ENCODE results near the gene MRPL22.
"Not testable (repeated sequence)": the region's sequence is repeated elsewhere in the genome, so short reads cannot be mapped to it uniquely, and the experiment has no call there.

Gene MRPL22

DNA sequence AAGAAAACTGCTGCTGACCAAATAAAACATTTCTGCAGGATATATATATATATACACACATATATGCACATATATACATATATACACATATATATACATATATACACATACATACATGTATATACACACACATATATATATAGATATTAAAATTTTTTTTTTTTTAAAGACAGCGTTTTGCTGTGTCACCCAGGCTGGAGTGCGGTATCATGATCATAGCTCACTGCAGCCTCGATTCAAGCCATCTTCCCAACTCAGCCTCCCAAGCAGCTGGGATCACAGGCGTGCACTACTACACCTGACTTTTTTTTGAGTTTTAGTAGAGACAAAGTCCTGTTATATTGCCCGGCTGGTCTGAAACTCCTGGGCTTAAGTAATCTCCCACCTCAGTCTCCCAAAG lies 2.7 kb downstream of the MRPL22 start:
- no peak for ATAC-seq

DNA sequence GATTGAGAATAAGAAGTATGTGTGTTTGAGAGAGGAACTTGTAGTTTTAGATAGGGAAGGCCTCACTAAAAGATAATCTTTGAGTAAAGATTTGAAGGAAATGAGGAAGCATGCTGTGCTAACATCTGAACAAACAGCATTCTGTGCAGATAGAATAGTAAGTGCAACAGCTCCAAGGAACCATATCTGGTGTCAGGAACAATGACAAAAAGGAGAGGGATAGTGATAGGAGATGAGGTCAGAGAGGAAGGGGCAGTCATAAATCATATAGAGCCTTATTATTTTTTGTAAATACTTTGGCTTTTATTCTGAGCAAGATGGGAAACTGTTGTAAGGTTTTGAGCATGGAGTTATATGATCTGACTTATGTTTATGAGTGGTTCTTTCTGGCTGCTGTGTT lies 3.8 kb downstream of the MRPL22 start:
- no peak for ATAC-seq

DNA sequence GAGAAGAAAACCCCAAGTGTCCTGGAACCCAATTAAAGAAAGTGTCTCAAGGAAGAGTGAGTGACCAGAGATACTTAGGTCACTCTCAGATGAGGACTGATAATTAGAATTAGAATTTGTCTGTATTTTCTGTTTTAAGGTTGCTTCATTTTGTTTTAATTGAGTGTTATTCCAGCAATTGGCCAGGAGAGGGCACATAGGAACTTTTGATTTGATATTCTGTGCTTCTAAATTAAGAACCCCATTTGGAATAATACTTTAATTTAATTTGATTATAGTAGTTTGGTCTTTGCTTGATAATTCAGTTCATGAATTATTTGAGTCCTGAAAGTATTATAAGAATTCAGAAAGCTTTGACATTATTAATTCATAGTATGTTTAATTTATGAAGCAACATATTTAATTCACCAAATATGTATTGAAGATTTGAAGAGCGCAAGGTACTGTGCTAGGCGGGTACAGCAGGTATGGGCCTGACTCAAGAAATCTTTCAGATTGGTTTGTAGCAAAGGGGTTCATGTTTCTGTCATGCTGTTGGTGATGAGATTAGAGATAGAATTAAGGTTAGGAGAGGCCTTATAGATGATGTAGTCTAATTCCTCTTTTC lies 4.9 kb downstream of the MRPL22 start:
- no peak for ATAC-seq

DNA sequence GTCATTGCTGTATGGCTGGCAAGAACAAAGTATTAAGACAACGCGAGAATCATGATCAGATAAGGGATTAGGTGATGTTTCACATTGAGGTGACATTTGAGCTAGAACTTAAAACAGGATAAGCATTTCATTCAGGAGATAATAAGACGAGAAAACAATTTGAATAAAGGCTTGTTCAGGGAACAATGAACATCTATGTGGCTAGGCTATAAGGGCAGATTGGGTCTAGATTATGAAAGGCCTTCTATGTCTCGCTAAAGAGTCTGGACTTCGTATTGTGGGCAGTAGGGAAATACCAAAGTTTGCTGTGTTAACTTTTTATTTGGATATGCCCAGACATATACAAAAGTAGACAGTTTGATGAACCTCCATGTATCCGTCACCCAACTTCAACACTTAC lies 6.9 kb downstream of the MRPL22 start:
- ATAC-seq: no peak

DNA sequence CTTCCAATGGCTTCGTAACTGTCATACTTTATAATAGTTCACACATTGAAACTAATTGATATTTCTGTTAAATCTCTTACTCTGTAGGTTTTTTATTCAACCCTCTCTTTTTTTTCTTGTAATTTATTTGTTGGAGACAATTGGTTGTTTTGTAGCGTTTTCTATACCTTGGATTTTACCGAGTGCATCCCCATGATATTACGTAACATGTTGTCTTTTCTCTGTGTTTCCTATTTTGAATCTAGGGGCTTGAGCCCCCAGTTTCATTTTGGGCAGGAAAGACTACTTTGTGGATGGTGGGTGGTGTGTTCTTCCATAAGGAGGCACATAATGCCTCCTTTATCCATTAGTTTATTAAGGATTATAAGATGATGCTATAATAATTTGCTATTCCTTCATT lies 7.4 kb downstream of the MRPL22 start:
- no peak for ATAC-seq

DNA sequence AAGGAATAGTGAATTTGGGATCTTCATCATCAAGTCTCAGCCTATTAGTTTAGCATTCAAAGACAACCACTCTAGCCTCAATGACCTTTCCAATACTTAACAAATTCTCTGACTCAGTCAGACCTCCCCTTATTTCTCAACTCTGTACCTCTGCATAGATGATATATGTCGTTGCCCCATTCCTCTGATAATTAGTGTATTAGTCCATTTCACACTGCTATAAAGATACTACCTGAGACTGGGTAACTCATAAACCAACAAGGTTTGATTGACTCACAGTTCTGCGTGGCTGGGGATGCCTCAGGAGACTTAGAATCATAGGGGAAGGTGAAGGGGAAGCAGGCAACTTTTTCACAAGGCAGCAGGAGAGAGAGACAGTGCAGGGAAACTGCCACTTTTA lies 8.9 kb downstream of the MRPL22 start:
- peak in 1 of 2 donors; percentile 33 for ATAC-seq

DNA sequence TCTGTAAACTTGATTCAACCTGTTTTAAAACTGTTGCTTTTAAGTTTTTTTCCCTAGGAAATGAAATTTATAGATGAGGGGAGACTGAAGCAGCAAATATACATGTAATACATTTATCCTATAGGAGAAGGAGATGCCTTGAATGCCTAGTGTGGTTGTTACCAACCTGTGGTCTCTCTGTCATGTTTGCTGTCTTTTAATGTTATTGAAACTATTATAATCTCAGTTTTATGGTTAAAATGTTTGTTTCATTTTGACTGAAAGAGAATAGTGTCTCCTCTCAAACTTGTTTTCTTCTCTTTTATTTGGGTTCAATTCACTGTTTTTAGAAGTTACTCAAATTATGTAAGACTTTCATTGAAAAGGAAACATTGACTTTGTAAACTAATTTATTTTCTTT lies 15.8 kb downstream of the MRPL22 start:
- ATAC-seq: no peak

DNA sequence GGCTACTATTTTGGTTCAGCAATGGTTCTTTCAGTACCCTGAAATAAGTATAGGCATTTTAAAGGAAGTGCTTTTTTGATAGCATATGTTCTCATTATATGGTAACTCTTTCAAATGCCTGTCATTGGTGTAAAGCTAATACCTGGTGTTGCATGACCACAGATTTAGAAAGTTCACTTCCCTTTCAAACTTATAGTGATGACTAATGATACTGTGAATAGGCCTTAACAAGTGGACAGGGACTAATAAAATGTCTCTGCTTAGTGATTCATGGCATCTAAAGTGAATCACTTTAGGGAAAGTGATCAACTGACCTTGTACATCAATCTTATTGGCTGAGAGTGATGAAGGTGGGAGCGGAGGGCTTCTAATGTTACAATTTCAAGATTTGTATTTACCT lies 21.6 kb downstream of the MRPL22 start:
- no peak for ATAC-seq

DNA sequence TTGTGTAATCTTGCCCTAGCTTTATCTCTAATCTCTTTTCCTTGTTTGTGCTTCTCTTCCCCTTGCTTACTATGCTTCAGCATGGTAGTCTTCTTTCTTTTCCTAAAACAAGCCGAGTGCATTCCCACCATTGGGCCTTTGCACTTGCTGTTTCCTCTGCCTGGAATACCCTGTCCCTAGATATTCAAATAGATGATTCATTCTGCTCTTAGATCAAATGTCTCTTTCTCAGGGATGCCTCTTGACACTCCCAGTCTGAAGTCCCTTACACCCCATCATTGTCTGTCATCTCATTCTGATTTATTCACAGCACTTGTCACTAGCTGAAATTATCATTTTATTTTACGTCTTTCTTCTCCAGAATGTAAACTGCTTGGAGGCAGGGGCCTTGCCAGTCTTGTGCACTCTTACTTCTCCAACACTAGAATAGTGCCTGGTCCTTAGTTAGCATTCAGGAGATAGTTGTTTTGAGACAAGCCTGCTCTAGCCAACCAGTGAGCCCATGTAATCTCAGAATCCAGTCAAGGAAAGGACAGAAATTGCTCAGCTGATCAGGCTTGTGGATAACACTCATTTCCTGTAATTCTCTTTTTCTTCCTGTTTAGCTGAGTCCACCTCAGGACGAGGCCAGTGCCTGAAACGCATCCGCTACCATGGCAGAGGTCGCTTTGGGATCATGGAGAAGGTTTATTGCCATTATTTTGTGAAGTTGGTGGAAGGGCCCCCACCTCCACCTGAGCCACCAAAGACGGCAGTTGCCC lies 25.4 kb downstream of the MRPL22 start:
- no peak for ATAC-seq

DNA sequence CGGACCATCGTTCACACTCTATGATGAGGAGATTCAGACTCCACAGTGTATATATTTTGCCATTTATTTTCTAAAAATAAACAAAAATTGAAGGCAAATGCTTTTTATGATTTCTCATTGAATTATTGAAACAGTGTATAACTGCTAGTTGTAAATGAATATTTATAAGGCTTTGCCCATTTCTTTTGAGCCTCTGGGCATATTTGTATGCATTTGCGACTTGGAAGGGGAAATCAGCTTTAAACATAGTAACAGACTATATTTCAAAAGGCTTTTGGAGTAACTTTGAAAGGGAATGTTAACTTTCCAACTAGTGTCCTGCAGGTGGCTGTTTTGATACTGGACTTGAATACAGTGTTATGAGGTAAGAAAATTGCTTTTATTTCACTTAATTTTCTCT lies 26.0 kb downstream of the MRPL22 start:
- ATAC-seq: no peak

DNA sequence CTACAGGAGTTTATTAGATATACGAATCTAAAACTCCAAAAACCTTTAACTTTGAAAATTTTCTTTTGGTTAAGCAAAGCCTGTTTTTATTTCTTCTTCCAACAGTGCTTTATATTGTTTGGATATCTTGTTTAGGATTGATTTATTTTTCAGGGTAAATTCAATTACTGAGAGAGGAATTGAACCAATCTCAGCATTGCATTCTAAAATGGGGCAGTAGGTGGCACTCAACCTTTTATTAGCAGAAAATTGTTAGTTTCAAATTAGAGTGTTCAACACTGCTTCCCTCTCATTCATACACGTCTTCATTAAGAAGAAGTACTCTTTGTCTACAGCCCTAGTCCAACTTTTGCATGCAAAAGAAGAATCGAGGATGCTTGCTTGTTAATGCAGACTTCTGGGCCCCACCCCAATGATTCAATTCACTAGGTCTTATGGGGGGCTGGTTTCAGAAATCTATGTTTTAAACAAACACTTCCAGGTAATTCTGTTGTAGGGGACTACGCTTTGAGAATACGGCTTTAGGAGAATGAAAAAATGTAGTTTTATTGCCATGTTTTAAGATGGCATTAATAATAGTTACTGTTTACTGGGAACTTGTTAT lies 26.6 kb downstream of the MRPL22 start:
- no peak for ATAC-seq

DNA sequence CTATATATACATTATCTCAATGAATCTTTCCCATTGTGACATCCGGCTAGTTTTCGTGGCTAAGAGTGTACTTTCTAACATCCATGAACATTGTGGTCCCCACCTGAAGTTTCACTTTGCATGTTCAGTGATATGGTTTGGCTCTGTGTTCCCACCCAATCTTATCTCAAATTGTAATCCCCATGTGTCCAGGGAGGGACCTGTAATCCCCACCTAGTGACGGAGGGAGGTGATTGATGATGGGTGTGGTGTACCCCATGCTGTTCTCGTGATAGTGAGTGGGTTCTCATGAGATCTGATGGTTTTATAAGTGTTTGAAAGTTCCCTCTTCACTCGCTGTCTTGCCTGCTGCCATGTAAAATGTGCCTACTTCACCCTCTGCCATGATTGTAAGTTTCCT lies 28.1 kb downstream of the MRPL22 start:
- ATAC-seq: no peak

DNA sequence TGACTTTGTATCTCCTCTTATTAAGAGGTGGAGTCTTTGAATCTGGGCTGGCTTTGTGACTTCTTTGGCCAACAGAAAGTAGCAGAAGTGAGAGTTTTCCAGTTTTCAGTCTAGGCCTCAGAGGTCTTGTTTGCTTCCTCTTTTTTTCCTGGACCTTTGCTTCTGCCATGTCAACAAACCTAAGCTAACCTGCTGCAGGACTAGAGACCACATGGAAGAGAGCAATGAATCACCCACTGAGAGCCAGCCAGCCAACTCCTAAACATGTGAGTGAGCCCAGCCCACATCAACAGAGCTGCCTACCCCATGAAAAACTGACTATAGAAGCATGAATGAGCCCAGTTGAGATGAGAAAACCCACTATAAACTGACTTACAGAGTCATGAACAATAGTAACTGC lies 29.9 kb downstream of the MRPL22 start:
- no peak for ATAC-seq

DNA sequence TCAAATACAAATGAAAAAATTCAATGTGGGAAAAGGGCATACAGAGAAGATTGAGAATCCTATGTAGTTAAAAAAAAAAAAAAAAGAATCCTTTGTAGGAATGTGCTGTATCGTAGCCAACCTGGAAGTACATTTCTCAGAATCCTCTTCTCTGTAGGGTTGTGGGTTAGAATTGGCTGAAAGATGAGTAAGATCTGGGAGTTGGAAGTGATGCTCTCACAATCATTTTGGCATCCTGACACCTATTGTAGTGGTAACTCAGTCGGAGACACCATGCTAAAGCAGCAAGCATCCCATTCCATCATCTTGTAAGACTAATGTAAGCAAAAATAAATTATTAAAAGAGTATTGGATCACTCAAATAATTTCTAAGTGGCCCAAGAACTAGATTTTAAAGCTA lies 30.6 kb downstream of the MRPL22 start:
- no peak for ATAC-seq

DNA sequence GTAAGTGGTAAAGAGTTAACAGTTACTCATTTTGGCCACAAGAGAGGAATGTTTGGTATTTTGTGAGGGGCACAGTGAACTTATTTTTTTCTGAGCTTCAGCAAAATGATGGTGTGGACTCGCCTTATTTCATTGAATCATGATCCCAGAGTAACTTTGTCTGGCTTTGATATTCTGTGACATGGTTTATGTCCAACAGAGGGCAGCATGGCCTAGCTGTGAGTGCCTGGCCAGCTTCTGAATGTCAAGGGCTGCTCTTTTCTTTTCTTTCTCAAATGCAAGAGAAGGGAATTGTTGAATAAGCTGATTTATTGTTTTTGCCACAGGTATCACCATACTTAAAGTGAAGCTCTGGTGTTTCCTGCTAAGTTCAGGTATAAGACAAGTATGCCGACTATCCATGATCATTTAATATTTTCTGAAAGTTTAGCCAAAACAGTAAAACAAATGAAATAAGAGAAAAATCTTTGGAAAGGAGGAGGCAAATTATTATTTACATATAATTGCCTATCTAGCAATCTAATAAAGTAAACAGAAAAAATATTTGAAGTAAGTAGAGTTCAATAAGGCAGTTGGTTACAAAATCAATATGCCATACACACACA lies 31.7 kb downstream of the MRPL22 start:
- ATAC-seq: no peak

DNA sequence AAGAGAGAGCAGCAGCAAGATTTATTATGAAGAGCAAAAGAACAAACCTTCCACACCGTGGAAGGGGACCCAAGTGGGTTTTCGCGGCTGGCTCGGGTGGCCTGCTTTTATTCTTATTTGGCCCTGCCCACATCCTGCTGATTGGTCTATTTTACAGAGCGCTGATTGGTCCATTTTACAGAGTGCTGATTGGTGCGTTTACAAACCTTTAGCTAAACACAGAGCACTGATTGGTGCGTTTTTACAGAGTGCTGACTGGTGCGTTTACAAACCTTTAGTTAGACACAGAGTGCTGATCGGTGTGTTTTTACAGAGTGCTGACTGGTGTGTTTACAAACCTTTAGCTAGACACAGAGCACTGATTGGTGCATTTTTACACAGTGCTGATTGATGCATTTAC lies 35.2 kb downstream of the MRPL22 start:
- ATAC-seq: not testable (repeated sequence)

DNA sequence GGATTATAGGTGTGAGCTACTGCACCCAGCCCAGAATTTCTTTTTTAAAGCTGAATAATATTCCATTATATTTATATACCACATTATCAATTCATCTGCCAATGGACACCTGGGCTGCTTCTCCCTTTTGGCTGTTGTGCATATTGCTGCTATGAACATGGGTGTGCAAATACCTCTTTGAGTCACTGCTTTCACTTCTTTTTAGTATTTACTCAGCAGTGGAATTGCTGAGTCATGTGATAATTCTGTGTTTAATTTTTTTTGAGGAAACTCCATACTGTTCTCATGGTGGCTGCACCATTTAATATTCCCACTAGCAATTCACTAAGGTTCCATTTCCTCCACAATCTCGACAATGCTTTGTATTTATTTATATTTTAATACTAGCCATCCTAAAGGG lies 36.5 kb downstream of the MRPL22 start:
- ATAC-seq: peak; percentile 30 to 38

DNA sequence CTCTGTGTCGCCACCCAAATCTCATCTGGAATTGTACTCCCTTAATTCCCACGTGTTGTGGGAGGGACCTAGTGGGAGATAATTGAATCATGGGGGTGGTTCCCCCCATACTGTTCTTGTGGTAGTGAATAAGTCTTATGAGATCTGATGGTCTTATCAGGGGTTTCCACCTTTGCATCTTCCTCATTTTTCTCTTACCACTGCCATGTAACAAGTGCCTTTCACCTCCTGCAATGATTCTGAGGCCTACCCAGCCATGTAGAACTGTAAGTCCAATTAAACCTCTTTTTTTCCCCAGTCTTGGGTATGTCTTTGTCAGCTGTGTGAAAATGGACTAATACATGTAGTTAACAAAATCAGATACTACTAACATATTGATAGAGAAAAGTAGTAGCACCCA lies 37.4 kb downstream of the MRPL22 start:
- not testable (repeated sequence) for ATAC-seq

DNA sequence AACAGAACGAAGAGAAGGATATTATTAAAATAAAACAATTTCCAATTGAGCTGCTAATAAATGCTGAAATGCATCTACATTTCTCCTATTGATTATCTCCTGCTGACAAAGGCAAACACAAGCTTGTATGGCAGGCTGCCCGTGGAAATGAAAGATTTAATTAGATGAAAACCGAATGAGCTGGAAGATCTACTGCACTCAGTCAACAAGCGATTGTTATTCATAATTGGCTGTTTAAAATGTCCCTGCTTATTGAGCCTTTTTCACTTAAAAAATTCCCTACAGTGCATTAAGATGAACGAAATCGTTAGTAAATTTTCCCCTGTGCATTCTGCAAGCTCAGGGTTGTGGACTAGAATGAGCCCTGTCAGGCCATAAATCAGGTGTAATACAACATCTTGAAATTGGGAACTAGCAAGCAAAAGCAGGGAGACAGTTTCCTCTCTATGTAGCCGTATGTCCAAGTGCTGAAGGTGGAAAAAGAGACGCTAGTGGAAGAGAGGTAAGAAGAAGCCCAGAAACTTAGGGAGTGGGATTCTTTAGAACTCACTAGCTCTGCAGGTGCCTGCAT lies 44.2 kb downstream of the MRPL22 start:
- no peak for ATAC-seq

DNA sequence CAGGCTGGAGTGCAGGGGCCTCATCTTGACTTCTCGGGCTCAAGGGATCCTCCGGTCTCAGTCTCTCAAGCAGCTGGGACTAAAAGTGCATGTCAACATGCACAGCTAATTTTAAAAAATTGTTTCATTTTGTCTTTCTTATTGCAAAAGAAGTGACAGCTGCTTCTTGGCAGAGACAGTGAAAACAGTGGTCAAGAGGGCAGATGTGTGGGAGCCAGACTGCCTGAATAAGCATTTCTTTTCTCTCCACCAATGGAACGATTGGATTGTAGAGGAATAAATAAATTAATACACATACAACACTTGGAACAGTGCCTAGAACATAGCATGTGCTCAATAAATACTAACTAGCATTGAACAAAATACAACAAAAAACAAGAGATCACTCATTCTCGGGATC lies 45.3 kb downstream of the MRPL22 start:
- no peak for ATAC-seq

DNA sequence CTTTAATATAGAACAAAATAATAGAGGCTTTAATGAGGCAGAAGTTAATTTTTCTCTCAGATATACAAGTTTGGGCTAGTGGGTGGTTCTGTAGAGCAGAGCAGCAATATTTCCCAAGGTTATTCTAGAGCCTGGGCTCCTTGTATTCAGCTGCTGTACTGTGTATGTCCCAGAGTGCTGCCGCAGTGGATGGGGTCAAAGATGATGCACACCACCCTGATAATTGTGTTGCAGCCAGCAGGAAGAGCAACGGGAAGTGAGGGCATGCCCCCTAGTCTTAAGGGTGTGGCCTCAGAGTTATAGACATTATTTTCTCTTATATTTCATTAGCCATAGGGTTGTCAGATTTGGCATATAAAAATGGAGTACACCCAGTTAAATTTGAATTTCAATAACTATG lies 48.8 kb downstream of the MRPL22 start:
- no peak for ATAC-seq

DNA sequence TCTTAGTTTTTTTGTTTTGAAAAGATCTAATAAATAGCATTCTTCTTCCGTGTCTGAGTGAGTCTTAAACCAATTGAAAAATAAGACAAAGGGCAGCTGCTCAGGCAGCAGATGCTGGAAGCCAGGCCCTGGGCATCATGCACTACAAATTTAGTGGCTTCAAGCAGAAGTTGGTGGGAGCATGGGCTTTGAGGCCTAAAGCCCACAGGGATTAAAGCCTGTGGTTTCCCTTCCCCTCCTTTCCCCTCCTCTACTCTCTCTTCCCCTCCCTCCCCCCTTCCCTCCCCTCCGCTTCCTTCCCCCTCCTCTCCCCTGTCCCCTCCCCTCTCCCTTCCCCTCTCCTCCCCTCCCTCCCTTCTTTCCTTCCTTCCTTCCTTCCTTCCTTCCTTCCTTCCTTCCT lies 52.6 kb downstream of the MRPL22 start:
- no peak for ATAC-seq

DNA sequence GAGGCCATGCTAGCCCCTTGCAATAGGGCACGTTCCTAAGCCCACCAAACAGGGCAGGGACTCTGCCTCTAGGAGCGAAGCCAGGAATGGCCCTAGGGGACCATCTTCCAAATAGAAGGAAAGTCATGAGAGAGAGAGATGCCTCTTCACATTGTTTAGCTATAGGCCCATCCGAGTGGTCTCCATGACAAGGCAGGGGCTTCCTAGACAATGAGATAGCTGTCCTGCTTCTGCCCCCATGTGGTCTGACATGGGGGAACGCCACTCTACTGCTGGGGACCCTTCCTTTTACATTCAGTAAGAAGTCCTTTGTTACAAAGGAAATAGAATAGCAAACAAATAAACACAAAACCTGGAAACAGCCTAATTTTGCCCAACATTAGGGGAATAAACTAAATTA lies 54.8 kb downstream of the MRPL22 start:
- ATAC-seq: no peak

DNA sequence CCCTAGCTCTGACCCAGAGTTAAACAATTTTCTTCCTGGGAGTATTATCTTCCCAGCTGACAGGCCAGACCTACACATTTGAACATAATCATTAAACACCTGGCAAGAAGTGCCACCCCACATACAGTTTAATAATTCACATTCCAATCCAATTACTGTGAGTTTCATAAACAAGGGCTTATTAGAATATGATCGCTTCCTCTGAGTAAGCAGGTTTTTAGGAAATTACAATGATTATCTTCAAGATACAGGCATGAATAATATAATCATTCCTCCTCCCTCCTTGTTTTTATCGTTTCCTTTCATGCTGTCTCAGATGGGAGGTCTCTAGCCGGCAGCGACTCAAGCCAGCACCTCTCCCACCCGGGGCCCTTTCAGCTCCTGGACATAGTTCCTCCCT lies 56.9 kb downstream of the MRPL22 start:
- no peak for ATAC-seq
